Measurements from ENCODE around the gene TNFAIP8L1.

DNA sequence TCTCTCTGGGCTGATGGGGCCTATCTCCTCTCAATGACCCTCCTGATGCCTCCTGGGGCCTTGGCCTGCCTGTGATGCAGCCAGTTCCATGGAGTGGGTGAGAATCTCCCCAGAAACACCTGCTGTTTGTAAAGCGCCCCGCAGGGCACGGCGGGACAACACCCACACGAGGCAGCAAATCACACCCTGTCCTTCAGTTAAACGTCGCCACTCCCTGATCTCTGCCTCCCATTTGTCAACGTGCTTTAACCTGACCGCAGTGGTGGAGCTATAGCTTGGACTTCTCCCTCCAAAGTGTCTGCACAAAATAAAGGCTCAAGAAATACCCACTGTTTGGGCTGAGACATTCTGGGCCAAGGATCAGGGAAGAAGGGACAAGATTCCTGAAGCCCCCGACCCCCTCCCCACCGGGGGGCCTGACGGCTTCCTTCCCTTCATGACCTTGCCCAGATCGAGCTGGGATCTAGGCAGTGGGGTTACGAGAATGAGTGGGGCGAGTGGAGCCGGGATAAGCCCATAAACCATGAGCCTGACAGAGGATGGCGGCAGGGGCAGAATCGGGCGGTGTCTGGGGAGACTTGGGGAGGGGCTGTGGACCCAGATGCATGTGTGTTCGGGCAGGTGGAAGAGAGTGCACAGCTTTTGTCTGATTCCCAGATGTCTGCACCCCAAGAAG, 22.8 kb downstream of the TNFAIP8L1 start:
- TF ChIP-seq, protein P1, sequence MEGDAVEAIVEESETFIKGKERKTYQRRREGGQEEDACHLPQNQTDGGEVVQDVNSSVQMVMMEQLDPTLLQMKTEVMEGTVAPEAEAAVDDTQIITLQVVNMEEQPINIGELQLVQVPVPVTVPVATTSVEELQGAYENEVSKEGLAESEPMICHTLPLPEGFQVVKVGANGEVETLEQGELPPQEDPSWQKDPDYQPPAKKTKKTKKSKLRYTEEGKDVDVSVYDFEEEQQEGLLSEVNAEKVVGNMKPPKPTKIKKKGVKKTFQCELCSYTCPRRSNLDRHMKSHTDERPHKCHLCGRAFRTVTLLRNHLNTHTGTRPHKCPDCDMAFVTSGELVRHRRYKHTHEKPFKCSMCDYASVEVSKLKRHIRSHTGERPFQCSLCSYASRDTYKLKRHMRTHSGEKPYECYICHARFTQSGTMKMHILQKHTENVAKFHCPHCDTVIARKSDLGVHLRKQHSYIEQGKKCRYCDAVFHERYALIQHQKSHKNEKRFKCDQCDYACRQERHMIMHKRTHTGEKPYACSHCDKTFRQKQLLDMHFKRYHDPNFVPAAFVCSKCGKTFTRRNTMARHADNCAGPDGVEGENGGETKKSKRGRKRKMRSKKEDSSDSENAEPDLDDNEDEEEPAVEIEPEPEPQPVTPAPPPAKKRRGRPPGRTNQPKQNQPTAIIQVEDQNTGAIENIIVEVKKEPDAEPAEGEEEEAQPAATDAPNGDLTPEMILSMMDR (IDR thresholded peaks at IDR 0.05) = no peak
- TF ChIP-seq POLR2A (IDR thresholded peaks at IDR 0.05) = no peak
